Anterior cingulate cortex (tissue), 58 donors: ENCODE measurements around the gene RFESD.
"Not testable (repeated sequence)": the region's sequence is repeated elsewhere in the genome, so short reads cannot be mapped to it uniquely, and the experiment has no call there.

Experiments used
- DNase-seq, 58 donors: peaks; one replicate each; lab custom pipeline; 2025; lab: John Stamatoyannopoulos, UW

RFESD gene

GRCh38 chr5:95627971-95628810, 18.4 kb upstream of the RFESD start:
- DNase-seq, result no peak

- no peak for DNase-seq
These were observed 17.6 kb upstream of the RFESD start for GRCh38 chr5:95628933-95629332.

GRCh38 chr5:95630394-95630917, 16.1 kb upstream of the RFESD start:
- no peak for DNase-seq

- no peak for DNase-seq
These were observed 15.2 kb upstream of the RFESD start for GRCh38 chr5:95631255-95631958.

GRCh38 chr5:95631991-95632675, 14.4 kb upstream of the RFESD start:
- DNase-seq, result no peak

GRCh38 chr5:95632942-95633341, 13.6 kb upstream of the RFESD start:
- DNase-seq, result not testable (repeated sequence)

GRCh38 chr5:95633671-95634070, 12.9 kb upstream of the RFESD start:
- DNase-seq, result no peak

GRCh38 chr5:95634081-95634480, 12.5 kb upstream of the RFESD start:
- DNase-seq, result no peak

- DNase-seq, result no peak
These were observed 7.9 kb upstream of the RFESD start for GRCh38 chr5:95638632-95639031.

GRCh38 chr5:95641741-95642220, 4.8 kb upstream of the RFESD start:
- no peak for DNase-seq

GRCh38 chr5:95643152-95643551, 3.4 kb upstream of the RFESD start:
- no peak for DNase-seq

GRCh38 chr5:95644351-95645042, 2.1 kb upstream of the RFESD start:
- DNase-seq, result peak in 25 of 58 donors; percentile 3 to 54 (median 23)

GRCh38 chr5:95646226-95646568, 380 bp upstream of the RFESD start:
- DNase-seq, result peak in 2 of 58 donors; percentile 28 to 43

- no peak for DNase-seq
These were observed 1.6 kb downstream of the RFESD start for GRCh38 chr5:95647886-95648860.

- no peak for DNase-seq
These were observed 2.7 kb downstream of the RFESD start for GRCh38 chr5:95649274-95649673.

GRCh38 chr5:95649842-95650620, 3.5 kb downstream of the RFESD start:
- no peak for DNase-seq

GRCh38 chr5:95652849-95653248, 6.3 kb downstream of the RFESD start:
- DNase-seq, result no peak

GRCh38 chr5:95654196-95654595, 7.6 kb downstream of the RFESD start:
- DNase-seq, result no peak
